DMS 273 (cell line): Measurements from ENCODE around the gene GPALPP1.
"Not testable (repeated sequence)": the region's sequence is repeated elsewhere in the genome, so short reads cannot be mapped to it uniquely, and the experiment has no call there.

Experiments used
- DNase-seq: peaks from one replicate; lab custom pipeline; 2025; ENCODE audit not compliant: unreplicated experiment; lab: John Stamatoyannopoulos, UW

Gene GPALPP1

DNA sequence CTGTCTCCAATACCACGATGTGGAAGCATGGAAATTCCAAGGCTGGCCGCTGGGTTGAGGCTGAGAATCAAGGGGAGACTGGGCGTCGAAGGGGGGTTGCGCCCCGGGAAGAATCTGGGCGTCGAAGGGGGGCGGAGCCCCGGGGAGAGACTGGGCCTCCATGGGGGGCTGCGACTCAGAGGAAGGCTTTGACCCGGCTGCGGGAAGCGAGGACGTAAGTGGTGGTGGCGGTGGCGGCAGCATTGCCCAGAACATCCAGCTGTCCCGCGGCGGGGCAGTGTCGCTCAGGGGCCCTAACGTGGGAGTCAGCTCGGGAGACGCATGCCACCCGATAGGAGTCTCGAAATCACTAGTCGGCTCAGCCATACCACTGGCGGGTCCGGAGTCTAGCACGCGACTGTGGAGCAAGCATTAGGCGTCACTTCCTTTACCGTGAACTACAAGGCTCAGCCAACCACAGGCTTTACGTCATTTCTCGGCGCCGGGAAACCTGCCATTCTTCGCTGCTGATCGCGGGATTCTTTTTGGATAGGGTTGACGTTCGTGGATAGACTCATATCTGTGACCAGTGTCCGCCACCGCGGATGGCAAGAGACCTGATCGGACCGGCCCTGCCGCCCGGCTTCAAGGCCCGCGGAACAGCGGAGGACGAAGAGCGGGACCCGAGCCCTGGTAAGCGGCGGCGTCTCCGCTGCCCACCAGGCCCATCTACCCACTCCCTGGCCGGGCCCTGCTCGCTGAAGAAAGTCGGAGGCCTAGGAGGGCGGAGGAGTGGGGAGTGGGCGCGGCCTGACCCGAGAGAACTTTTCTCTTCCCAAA is at the start of gene GPALPP1, which contains the start of gene NUFIP1:
TSS of gene GPALPP1 (plus strand) at position 468 of the 819 bp plus-strand sequence. CDS start at position 585, 117 bp downstream.
TSS of gene NUFIP1 (minus strand) at position 401 of the 819 bp plus-strand sequence. CDS start at position 366, 35 bp downstream.
- DNase-seq, result peak; percentile 95

GRCh38 chr13:44943411-44943810 is 45.9 kb upstream of the GPALPP1 start:
- not testable (repeated sequence) for DNase-seq

DNA sequence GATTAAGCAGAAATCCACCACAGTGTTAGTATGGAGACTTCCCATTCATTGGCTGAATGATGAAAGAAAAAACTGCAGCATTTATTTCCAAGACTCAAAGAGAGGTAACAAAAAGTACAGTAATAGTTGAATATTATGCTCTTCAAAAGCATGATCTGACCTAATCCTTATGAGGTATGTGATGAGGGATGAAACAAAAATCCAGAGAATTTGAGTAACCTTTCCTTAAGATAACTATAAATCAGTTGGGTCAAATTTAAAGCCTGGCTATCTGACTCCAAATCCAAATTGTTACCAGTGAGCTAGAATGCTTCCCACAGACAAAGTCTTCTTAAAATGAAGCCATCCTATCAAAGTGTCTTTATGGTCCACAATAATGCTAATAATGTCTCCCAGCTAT is 38.2 kb upstream of the GPALPP1 start:
- no peak for DNase-seq

DNA sequence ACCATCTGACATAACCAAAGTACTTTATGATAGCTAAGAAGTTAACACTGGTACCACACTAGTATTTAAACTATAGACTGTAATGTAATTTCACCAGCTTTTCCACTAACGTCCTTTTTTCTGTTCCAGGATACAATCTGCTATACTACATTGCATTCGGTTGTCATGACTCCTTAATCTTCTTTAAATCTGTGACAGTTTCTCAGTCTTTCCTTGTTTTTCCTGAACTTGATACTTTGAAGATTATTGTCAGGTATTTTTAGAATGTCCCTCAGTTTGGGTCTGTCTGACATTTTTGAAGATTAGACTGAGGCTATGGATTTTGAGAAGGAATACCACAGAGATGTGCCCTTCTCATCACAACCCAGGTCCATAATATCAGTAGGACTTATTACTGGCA is 36.7 kb upstream of the GPALPP1 start:
- DNase-seq, result no peak

DNA sequence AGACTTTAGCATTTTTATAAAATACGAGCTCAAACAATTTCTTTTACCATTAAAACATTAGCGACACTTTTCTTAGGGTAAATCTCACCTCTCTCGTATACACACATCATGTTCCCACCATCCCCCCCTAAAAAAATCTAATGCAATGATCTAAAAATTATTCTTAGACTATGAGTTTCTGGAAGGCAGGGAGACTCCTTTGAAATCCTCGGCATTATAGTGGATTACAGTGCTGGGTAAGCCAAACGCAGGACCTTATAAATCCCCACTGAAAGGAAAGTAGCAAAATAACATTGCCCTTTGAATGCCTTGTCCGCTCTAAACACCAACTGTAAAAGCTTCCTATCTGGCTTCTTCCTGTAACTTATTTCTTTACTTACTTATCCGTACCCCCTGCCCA is 35.1 kb upstream of the GPALPP1 start:
- DNase-seq, result no peak

GRCh38 chr13:44955406-44955805 is 33.9 kb upstream of the GPALPP1 start:
- DNase-seq, result no peak

DNA sequence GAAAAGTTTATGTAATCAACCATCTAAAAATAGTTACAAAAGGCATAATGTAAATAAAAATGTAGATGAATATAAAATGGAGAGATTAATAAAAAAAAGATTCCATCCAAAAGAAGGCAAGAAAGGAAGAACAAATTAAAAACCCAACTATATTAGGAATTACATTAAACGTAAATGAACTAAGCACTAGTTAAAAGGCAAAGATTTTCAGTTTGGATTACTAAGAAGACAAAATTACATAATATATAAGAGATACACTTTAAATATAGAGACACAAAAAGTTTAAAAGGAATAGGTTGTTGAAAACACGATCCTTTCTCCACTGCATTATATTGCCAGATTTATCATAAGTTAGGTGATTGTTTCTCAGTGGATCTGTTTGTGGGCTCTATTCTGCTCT is 27.3 kb upstream of the GPALPP1 start:
- DNase-seq, result no peak

DNA sequence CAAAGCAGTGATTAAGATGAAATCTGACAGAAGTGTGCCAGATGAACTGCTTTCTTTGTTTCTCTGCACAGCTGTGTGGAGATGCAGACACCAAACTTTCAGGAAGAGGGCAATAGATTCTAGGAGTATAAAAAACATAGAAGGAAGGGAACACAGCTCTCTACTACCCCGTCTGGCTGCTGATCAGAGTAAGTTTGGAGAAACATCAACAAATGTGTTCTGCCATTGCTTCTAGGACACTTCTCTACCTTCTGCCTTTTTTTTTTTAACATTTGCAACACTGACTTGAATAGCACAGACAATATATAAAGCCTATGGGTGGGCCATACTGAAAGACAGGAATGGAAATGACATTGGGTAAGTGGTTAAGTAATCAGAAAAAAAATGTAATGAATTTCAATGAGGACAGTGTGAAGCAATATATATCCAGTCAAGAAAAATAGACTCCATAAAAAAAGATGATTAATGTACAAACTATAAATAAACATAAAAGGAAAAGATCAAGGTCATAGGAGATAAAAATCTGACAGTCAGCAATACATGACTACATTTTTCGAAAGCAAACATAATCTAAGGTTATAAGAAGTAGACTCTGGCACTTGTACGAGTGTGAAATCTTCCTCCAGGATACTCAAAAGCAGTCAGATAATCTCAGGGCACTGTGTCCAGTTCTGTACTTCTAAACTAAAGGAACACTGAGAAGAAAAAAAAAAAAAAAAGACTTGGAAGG is 21.5 kb upstream of the GPALPP1 start:
- no peak for DNase-seq

GRCh38 chr13:44968434-44968815 is 20.9 kb upstream of the GPALPP1 start:
- no peak for DNase-seq

GRCh38 chr13:44969551-44970484 is 19.5 kb upstream of the GPALPP1 start:
- DNase-seq, result peak; percentile 54

DNA sequence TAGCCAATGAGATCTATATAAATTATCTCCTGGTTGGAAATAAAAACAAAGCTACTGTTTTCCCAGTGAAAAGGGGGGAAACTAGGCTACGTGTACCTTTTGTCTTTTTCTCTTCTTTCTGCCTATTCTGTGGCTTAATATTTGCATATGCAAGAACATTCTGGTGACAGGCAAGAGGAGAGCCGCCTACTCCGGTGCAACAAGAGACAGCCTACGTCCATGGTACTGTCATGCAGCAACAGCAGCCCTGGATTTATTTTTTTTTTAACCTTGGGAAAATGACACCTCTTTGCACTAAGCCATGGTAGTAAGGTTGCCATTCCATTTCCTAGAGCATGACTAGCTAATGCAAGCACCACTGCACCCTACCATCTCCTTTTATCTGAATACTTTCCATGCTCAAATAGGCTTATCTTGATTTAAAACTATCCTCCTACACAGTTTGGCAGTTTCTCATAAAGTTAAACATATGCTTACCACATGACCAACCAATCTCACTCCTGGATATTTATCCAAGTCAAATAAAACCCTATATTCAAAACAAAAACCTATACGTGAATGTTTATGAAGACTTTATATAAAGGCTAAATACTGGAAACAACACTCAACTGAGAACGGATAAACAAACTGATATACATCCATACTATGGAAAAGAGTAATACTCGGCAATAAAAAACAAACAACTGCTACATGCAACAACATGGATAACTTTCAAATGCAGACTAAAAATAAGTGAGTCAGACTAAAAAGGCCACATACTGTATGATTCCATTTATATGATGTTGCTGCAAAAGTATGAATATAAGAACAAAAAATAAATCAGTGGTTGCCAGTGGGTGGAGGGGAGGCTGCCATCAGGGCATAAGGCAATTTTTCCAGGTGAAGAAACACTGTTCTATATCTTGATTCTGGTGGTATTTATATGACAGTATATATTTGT is 17.4 kb upstream of the GPALPP1 start:
- no peak for DNase-seq

DNA sequence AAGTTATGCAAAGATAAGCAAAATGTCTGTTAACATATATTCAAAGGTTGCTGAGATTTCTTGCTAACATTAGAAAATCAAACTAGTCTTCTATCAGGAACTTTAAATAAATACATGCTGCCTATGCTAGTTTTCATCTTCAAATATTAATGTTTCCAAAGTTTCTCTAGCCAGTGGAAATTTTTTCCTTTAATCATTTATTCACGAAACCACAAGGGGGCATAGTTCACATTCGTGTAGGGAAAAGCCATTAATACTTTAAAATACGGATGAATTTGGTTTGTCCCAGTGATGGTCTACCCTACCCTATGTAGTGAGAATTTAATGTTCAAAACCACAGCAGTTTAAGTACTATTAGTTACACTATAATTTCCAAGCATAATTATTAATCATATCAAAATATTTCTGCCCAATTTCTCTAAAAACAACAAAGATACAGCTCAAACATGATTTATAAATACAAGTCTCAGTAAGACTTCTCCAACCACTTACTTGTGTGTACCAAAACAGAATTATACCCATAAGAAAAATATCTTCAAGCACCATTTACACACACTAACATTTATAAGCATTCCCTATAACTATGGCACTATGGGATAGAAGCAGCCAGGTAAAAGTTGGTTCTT is 16.3 kb upstream of the GPALPP1 start:
- DNase-seq, result peak; percentile 50

GRCh38 chr13:44974056-44974793 is 15.1 kb upstream of the GPALPP1 start:
- DNase-seq, result peak; percentile 3

DNA sequence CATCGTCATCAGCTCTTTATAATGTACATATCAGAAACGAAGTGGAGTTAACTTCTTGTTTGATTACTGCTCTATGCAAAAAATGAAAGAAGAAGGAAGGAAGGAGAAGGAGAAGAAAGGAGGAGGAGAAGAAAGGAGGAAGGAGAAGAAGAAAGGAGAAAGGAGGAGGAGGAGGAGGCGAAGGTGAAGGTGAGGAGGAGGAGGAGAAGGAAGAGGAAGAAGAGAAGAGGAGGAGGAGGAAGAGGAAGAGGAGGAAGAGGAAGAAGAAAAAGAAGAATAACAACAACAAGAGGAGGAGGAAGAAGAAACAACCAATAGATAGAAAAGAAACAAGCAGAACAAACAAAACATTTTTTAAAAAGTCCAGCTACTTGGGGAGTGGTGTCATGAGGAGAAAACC is 13.1 kb upstream of the GPALPP1 start:
- DNase-seq, result no peak

GRCh38 chr13:44976949-44977583 is 12.3 kb upstream of the GPALPP1 start:
- DNase-seq, result no peak

GRCh38 chr13:44978328-44978727 is 11.0 kb upstream of the GPALPP1 start:
- DNase-seq, result no peak

DNA sequence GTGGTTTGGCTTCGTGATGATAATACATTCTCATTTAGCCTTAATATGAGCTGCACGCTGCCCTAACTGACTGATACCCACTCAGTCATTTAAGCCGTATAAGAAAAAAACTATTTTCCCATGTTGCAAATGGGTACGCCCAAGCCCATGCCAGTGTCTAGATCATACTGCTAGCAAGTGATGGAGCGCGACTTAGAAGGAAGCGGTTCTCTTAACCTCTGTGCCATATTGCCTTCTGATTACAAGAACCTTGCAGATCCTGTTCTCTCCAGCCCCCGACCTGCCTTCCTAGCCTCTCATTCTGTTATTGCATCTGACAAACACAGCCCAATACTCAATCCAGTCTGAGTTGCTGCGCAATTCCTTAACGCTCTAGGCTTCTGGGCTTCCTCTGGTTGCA is 603 bp downstream of the GPALPP1 start:
- peak; percentile 11 for DNase-seq

- no peak for DNase-seq
Measured at GRCh38 chr13:45003417-45003816, 14.1 kb downstream of the GPALPP1 start.
